Measurements from ENCODE around the gene SYAP1.

DNA sequence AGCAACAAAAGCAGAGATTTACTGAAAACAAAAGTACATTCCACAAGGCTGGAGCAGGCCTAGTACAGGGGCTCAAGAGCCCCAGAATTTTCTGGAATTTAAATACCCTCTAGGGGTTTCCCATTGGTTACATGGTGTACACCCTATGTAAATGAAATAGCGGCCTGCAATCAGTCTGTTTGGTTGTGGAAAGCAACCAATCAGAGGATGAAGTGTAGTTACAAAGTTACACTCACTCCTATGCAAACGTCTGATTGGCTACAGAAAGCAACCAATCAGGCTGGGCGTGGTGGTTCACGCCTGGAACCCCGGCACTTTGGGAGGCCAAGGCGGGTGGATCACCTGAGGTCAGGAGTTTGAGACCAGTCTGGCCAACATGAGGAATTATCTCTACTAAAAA is 53.0 kb downstream of the SYAP1 start:
- TF ChIP-seq CTCF (IDR thresholded peaks at IDR 0.05 in 4 of 5, conservative IDR thresholded peaks at IDR 0.05 in 1 of 5) (no peak), POLR2A (IDR thresholded peaks at IDR 0.05) (no peak)
